NCI-H2081 treated with DMSO at 0.1 percent for 48 hours (cell line): ENCODE measurements around the gene TBX6.
"Not testable (repeated sequence)": the region's sequence is repeated elsewhere in the genome, so short reads cannot be mapped to it uniquely, and the experiment has no call there.

Experiments
- DNase-seq: peaks from one replicate; lab custom pipeline; 2025; lab: John Stamatoyannopoulos, UW

TBX6 gene

DNA sequence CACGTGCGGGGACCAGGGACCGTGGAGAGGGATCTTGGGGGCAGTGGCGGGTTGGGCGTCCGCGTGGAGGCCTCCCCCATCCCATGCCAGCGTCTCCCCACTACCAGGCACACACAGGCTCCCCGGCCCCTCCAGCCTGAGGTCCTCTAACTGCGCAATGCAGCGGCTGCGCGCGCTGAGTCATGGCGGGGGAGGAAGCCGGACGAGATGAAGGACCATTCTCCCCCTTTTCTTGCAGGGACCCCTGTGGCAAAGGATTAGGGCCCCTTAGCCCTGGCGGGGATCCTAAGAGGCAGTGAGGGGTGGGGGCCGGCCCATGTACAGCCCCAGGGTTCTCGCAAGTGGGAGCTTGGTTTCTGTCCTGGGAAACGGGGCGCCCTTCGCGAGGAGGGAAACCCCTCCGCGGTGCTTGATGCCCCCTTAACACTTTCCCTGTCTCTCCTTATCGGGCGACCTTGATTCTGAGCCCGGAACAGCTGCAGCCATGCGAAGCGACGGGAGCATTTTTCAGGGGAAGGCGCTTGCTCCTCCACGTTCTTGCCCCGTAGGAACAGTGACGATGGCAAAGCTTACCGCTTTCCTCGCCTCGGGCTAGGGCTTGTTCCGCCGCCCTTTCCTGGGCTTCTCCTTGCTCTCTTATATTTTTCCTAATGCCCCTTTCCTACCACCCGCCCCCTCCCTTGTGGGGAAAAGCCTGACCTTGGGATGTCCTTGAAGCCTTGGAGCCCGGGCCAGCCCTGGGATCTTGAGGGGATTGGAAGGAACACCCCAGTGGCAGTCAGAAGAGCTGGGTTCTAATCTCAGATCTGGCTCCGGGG, 25.6 kb downstream of the TBX6 start:
- no peak for DNase-seq

DNA sequence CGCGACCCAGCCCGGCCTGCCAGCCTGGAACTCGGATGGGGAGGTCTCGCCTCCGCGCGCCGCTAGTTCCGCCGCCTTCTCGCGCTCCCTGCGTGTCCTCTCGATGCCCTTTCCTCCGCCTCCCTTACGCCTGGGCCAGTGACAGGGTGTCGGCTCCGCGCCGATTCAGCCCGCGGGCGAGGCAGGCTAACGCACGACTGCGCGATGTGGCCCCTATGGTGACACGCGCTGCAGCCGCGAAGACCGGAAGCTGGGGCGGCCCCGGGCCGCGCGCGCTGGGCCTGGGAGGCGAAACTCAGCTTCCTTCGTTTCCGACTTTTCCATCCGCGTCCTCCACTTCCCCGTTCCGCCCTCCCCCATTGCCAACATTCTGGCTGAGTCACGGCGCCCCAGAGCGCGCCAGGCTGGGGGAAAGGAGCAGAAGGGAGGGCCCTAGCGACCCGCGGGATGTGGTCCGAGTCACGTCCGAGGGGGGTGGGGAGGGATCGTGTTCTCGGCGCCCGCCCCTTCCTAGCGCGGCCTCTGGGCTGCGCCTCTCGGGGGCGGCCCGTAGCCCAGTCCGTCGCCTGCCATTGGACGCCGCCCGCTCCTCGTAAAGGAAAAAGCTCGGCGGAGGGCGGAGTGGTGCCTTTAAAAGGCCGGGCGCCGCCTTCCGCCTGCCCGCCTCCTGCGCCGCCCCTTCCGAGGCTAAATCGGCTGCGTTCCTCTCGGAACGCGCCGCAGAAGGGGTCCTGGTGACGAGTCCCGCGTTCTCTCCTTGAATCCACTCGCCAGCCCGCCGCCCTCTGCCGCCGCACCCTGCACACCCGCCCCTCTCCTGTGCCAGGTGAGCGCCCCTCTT, 26.4 kb downstream of the TBX6 start, which contains the start of gene ALDOA:
ALDOA (plus strand) TSS at position 659 of the 841 bp plus-strand sequence. CDS start 1,138 bp downstream, outside the sequence.
- peak; percentile 66 for DNase-seq

DNA sequence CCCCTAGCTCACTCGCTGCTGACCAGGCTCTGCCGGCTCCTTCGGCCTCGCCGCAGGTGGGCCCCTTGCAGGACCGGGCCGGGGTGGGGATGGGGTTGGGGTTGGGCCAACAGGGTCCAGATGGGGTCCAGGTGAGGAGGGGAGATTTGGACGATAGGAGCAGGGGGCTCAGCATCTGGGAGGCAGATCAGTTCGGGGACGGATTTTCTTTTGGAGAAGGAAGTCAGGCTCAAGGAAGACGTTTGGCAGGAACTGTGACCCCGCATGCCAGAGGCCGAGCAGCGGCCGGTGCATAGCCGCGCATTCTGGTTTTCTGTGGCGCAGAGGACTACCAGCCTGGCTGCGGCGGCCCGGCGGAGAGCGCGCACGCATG, 27.0 kb downstream of the TBX6 start:
- DNase-seq: no peak

DNA sequence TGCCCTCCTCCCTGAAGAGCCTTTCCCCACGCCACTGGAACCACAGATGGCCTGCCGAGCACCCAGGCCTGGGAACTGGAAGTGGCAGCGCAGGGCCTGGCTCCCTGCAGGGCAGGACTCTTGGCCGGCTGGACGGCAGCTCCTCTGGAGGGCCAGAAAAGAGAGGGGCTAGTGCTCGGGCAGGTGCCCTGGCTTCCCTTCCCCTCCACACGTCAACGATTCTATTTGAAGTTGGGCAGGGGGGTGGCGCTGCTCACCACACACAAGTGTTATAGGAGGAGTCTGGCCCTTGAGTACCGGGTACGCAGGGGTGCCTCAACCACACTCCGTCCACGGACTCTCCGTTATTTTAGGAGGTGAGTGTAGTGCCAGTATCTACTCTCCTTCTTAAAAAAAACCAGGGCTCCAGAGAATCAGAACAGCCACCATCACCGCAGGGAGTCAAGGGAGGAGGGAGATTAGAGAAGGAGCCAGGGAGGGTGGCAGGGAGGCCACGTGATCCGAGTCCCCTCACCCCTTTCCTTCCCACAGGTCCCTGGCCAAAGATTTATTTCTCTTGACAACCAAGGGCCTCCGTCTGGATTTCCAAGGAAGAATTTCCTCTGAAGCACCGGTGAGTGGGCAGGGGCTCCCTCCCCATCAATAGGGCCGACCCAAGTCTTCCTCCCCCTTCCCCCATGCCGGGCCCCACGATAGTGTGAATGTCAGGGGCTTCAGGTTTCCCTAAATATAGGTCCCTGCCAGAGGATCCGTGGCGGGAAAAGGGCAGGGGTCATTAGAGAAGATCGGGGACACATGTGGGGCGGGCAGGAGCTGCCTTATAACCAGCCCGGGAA, 27.6 kb downstream of the TBX6 start:
- no peak for DNase-seq

DNA sequence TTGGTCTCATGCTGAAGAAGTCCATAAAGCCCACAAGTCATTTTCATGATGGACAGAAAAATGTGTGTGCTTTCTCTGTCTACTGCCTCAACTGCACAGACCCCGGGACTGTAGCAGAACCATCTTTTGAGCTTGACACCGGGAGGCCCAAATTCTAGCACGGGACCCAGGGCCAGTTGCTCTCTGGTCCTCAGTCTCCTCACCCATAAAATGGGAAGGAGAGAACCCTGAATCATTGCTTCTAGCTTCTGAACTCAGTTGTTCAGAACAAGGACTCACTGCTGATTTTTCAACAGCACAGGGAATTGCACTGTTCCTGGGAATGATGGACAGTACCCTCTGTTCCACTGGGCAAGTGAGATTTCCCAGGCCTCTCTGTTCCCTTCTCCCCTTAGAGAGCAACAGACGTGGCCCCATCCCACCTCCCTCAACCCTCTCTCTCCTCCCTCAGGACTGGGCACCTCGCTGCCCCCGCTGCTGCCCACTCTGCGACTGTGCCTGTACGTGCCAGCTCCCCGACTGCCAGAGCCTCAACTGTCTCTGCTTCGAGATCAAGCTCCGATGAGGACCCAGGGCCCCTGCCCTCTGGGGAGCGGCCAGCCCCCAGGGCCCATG, 28.3 kb downstream of the TBX6 start:
- DNase-seq: no peak

DNA sequence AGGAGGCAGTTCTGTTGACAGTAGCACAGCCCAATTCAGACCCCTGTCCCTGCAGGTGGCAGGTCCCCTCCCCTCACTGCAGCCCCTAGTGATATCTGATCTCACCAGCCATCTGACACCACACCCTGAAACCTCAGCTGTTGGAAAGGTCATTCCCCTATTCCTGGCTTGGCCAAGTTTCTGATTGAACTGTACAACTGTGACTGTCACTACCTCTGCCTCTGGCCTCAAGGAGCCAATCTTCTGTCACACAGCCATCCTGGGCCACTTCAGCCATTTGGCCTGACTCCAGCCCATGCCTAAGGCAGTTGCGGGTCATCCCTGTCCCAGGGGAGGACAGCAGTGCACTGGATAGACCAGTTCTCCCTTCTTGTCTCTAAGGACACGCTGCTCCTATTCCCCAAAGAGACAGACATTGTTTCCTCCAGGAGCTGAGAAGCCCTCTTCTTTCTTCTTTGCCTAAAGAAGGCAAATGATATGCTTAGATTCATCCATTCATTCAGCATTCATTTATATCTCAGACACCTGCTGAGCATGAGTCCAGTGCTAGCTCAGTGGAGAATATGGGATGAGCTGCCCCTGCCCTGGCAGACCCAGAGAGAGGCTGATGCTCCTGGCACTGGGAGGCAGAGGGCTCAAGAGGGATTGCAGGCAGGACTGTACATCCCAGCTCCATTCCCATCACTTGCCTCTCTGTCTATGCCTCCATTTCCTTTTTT, 30.7 kb downstream of the TBX6 start:
- no peak for DNase-seq

DNA sequence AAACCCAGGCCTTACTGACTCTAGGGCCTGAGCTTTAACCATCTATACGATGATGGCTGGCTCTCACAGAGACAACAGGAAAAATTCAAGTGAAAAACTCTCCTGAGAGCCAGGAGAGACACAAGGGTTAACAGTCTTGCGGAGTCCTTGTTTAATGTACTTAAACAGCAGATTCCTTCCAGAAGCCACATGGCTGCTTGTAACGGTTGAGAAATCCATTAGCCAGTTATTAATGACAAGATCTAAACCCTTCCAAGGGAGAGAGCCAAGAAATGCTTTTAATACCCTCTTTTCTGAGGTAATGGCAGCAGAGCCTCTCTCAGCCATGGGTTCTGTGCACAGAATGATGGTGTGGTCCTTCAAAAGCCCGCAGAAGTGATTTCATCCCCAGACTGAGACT, 31.4 kb downstream of the TBX6 start:
- DNase-seq: no peak

DNA sequence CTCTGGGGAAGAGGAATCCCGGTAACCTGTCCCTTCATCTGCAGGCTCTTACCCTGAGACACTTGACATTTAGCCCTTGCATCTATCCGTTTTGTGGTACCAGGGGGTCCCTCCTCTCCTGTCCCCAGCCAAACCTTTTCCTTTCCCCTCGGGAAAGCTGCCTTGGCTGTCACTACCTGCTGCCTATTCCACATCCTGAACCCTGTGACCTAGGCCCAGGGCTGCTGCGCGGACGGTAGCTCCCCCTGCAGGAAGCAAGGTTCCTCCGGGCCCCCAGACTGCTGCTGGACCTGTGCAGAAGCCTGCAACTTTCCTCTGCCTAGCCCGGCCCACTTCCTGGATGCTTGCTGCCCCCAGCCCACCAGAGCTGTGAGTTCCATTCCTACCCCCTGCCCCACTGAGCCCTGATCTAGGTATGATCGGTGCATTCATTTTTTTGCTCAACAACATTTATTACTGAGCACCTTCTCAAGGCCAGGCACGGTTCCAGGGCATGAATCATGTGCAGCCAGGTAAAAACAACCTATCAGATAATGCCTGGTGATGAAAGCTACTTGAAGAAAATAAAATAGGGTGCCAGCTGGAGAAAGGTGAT, 36.7 kb downstream of the TBX6 start:
- DNase-seq: no peak

DNA sequence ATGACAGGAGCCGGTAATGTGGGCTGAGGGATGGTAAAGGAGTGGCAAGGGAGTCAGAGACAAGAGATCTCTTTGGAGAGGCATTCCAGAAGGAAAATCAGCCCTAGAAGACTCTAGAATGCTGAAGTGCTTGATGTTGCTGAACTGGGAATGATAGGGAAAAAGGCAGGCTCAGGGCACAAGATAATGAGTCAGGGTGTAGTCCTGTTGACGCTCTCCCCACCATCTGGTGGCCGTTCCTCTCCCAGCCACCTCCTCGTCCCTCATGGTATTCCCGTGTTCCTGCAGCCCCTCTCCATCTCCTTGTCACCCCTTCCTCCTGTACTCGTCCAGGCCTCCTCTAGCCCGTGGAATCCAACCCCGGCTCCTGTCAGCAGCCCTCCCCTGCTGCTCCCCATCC, 37.3 kb downstream of the TBX6 start:
- DNase-seq: no peak

DNA sequence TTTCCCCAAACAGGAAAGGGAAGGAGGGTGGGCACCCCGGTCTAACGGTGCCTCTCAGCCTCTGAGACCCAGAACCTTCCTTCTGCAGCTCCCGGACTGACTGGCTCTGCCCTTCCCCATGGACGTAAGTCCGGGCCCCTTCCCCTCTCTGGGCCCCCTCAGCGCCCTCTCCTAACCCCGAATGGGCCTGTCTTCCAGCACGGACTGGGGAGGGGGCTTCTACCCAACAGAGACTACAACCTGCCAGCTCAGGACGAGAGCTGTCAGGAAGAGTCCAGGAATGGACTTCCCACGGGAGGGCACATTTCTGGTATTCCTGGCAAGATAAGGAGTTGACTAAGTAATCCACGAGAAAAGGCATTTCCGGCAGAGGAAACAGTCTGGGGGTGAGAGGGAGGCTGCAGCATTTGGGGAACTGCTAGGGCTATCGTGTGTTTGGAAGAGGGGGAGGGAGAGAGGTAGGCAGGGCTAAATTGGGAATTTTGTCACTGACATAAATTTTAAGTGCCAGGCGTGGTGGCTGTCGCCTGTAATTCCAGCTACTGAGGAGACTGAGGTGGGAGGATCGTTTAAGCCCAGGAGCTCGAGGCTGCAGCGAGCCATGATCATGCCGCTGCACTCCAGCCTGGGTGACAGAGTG, 38.2 kb downstream of the TBX6 start:
- no peak for DNase-seq

DNA sequence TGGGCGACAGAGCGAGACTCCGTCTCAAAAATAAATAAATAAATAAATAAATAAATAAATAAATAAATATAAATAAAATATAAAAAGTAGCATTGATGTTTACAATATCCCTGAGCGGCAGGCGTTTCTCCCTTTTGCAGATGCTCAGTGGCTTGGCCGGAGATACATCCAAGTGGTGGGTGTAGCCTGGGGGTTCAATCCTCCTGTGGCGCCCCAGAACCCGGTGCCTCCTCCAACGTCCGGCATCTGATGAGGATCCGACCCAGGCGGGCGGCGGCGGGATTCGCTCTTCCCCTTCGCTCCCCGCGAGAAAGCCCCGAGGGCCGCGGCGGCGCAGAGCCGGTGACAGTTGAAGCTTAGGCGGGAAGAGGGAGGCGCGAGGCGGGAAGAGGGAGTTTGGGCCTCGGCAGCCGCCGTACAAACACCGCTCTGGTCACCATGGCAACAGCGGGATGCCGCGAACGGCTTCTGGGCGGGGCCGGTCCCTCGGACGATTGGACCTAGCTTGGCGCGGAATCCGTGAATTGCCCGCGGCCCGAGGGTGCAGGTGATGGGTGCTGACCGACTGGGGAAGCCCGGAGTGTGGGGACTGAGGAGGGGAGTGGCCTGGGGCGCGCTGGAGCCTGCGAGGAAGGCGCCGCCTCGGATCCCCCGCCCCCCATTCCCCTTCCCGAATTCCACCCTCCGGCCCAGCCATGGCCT, 38.9 kb downstream of the TBX6 start:
- peak; percentile 44 for DNase-seq

DNA sequence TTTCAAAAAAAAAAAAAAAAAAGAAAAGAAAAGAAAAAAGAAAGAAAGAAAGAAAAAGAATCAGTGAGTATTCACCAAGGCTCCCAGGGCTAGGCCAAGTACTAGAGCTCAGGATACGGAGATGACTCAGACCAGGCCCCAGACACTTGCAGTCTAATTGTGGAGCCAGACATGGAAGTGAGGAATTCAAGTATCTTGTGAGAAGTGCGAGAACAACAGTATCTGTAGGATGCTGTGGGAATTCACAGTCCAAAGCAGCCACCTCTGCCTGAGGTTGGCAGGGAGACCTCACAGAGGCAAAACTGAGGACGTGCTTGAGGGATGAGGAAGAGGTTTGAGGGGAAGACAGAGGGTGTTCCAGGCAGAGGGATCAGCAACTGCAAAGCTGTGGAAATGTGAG, 40.2 kb downstream of the TBX6 start:
- DNase-seq: no peak

DNA sequence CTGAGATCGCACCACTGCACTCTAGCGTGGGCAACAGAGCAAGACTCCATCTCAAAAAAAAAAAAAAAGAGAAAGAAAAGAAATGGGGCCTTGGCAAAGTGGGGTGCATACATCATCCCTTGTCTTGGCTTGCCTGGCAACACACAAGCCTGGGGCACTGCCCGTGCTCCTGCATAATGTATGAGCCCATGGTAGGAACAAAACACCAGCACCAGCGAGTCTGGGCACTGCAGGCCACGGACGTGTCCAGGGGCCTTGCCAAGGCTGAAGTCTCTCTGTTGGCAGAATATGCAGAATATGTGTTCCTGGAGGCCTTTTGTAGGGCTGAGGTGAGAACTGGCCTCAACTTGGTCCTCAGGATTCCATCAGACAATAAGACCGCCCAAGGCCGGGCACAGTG, 41.9 kb downstream of the TBX6 start:
- DNase-seq: no peak

DNA sequence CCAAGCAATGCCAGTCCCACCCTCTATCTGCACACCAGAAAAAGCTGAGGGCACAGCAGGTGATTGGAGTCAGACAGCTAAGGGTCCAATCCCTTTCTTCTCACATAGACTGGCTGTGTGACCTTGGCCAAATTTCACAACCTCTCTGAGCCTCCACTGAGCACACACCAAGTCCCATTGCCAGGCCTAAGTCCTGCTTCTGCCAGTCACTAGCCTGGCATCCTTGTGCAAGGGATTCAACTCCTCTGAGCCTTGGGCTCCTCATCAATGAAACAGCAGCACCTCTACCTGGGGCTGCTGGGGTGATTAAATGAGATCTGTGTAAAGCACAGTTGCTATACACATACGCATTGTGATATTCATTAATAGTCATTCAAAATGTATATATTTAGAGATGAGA, 45.1 kb downstream of the TBX6 start:
- no peak for DNase-seq

DNA sequence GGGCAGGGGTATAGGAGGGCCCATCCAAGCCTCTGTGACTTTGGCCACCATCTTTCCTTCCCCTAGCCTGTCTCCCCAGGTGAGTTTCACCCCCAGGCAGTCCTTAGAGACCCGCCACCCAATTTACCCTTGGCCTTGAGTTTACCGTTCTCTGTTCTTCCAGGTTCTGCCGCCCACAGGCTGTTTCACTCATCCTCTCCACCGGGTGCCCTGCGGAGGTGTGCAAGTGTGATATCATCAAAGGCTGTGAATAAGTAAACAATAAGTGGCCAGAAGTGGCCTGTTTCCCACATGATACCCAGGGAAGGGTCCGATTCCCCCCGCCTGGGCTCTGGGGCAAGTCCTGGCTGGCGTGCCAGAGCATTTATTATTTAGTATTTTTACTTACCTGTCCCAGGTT, 45.5 kb downstream of the TBX6 start:
- DNase-seq: no peak

DNA sequence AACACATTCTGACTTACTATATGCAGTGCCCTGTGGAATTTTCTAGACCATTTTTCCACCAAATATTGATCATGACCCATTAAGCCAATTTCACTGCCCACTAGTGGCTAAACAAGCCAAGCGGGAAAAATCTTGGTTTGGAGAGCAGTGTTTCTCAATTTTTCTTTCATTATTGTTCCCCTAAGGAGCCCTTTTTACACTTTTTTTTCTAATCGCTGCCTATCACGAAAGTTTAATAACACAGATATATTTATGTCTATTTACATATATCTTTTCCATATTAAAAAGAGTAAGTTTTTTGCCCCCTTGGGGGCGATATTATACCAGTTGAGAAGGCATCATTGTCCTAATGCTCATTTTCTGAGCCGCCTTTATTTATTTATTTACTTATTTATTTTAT, 49.9 kb downstream of the TBX6 start:
- no peak for DNase-seq

DNA sequence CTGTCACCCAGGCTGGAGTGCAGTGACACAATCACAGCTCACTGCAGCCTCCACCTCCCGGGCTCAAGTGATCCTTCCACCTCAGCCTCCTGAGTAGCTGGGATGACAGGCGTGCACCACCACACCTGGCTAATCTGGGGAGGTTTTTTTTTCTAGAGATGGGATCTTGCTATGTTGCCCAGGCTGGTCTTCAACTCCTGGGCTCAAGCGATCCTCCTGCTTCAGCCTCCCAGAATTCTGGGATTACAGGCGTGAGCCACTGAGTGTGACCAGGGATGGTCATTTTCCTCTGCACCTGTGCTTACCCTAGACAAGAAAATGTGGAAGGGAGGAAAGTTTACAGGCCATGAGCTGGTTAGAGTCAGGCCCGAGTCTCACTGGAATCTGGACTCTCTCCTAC, 51.0 kb downstream of the TBX6 start:
- DNase-seq: not testable (repeated sequence)

DNA sequence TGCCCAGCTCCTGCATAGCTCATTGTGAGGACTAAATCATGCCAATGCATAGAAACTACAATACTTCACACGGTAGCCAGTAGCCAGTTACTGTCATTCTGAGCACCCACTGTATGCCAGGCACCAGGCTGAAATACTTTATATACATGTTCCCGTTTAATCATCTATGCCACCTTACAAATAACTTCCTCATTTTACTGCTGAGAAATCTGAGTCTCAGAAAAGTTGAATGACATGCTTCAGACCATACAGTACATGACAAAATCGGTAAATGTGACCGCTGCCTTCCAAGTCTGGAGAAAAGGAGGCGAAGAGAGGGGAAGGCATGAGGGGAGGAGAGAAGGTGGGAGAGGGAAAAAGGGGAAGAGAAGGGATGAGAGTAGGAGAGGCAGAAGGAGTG, 51.5 kb downstream of the TBX6 start:
- DNase-seq: no peak
